PC-9 (cell line): ENCODE results near the gene ADAMTS8. TPM values are rescaled to one million over a fixed set of nuclear protein-coding genes. Genes with fewer than 3 reads are reported as not detected.

Experiments
- BruUV-seq: library from RNA; stranded (reverse); fragments of 400-500 nt; replicated peaks from 2 replicates; lab custom pipeline; 2021; lab: Mats Ljungman, UMichigan
- CTCF ChIA-PET: fragments of 300-600 bp; sonication (Branson Sonifier 250); formaldehyde crosslinking; loops from one replicate; lab custom pipeline; 2022; ENCODE audit warnings: antibody characterized with exemption; lab: Charles Lee
- POLR2A ChIA-PET: fragments of 300-600 bp; sonication (Branson Sonifier 250); formaldehyde crosslinking; loops from one replicate; lab custom pipeline; 2022; ENCODE audit warnings: antibody characterized with exemption; ENCODE audit not compliant: unreplicated experiment; lab: Charles Lee
- DNase-seq, 2 experiments: peaks; one replicate each; pipeline versions ENCODE4 v3.0.0 to v3.0.0-alpha.2; 2015 to 2022; ENCODE audit warnings: mixed read lengths in 1 of 2
- H2AFZ ChIP-seq: fragments of 200-600 bp; sonication (generic); 2 replicates; pipeline ENCODE4 v1.8.1; 2017; ENCODE audit warnings: antibody characterized with exemption
- H3F3A ChIP-seq: fragments of 200-600 bp; sonication (generic); 2 replicates; pipeline ENCODE4 v1.8.1; 2017; ENCODE audit warnings: antibody characterized with exemption, mild to moderate bottlenecking, low read depth; ENCODE audit not compliant: insufficient read depth
- H3K27ac ChIP-seq: fragments of 200-600 bp; sonication (generic); 2 replicates; pipeline ENCODE4 v1.6.1; 2016; ENCODE audit warnings: mixed run types
- H3K27me3 ChIP-seq: fragments of 200-600 bp; sonication (generic); 2 replicates; pipeline ENCODE4 v1.6.1; 2016; ENCODE audit warnings: low read depth, mixed run types; ENCODE audit not compliant: insufficient read depth
- H3K36me3 ChIP-seq: fragments of 200-600 bp; sonication (generic); 2 replicates; pipeline ENCODE4 v1.6.1; 2016; ENCODE audit warnings: low read depth, mixed run types
- H3K4me1 ChIP-seq: fragments of 200-600 bp; sonication (generic); replicated peaks from 2 replicates; pipeline ENCODE4 v1.6.1; 2016; ENCODE audit warnings: mixed run types; ENCODE audit not compliant: insufficient read depth
- H3K4me2 ChIP-seq: fragments of 200-600 bp; sonication (generic); 2 replicates; pipeline ENCODE4 v1.6.1; 2017; ENCODE audit warnings: mixed run types
- H3K4me3 ChIP-seq: fragments of 200-600 bp; sonication (generic); 2 replicates; pipeline ENCODE4 v1.6.1; 2016; ENCODE audit warnings: mixed run types
- H3K79me2 ChIP-seq: fragments of 200-600 bp; sonication (generic); 2 replicates; pipeline ENCODE4 v1.6.1; 2017; ENCODE audit warnings: low read depth, mixed run types
- H3K9me2 ChIP-seq: fragments of 200-600 bp; sonication (generic); 2 replicates; pipeline ENCODE4 v1.8.1; 2017; ENCODE audit warnings: mild to moderate bottlenecking; ENCODE audit not compliant: insufficient read depth
- H3K9me3 ChIP-seq: fragments of 200-600 bp; sonication (generic); 2 replicates; pipeline ENCODE4 v1.8.1; 2016; ENCODE audit warnings: low read depth; ENCODE audit not compliant: insufficient read depth
- H4K20me1 ChIP-seq: fragments of 200-600 bp; sonication (generic); 2 replicates; pipeline ENCODE4 v1.8.1; 2017; ENCODE audit not compliant: insufficient read depth
- EZH2 ChIP-seq: fragments of 200-600 bp; sonication (generic); IDR thresholded peaks from 2 replicates; pipeline ENCODE4 v1.8.0; 2017; ENCODE audit warnings: antibody characterized with exemption, low read depth
- intact Hi-C: fragments of 100-400 bp; cut with micrococcal nuclease; formaldehyde crosslinking; loops from one replicate; pipeline ENCODE4 v1.10.0; 2022; ENCODE audit not compliant: unreplicated experiment
- total RNA-seq: library from RNA; stranded (reverse); gene quantifications from 2 replicates; pipeline ENCODE4 v1.2.3, GENCODE V29; 2021
- TF ChIP-seq, protein P1 (sequence below): fragments of 200-600 bp; sonication (generic); conservative IDR thresholded peaks from 2 replicates; pipeline ENCODE4 v1.6.1; 2017; ENCODE audit warnings: mixed run types, antibody characterized with exemption, mild to moderate bottlenecking, moderate library complexity

ADAMTS8 gene
- total RNA-seq, 1 experiment from 2014 or later, result not detected

- no peaks in the 10 kb centered on the region for H3K79me2 ChIP-seq
- 0 out of 2 replicates have a peak, but pooled peaks cover 4% of the 10 kb centered on the region for H3K4me1 ChIP-seq
- ChIA-PET POLR2A (no interaction called here), CTCF (interaction anchor here (1.8 kb wide), 1 partner anchor 217 kb away, joined by 15 read pairs; no protein-coding TSS in a partner anchor)
- no peak overlapping the region for H2AFZ ChIP-seq
- H4K20me1 ChIP-seq, result no peaks in the 10 kb centered on the region
- H3K9me2 ChIP-seq, result no peaks in the 10 kb centered on the region
- H3F3A ChIP-seq, result no peaks in the 10 kb centered on the region; the same call in 1 of the 2 replicates
- H3K27ac ChIP-seq, result no peak overlapping the region
- no TSS peak for BruUV-seq
- H3K27me3 ChIP-seq, result peaks cover 46% of the 10 kb centered on the region
- intact Hi-C loops, result loop anchor here (5.0 to 10.0 kb wide), 3 partner anchors 38 to 508 kb away; no protein-coding TSS in a partner anchor
- TF ChIP-seq, protein P1, sequence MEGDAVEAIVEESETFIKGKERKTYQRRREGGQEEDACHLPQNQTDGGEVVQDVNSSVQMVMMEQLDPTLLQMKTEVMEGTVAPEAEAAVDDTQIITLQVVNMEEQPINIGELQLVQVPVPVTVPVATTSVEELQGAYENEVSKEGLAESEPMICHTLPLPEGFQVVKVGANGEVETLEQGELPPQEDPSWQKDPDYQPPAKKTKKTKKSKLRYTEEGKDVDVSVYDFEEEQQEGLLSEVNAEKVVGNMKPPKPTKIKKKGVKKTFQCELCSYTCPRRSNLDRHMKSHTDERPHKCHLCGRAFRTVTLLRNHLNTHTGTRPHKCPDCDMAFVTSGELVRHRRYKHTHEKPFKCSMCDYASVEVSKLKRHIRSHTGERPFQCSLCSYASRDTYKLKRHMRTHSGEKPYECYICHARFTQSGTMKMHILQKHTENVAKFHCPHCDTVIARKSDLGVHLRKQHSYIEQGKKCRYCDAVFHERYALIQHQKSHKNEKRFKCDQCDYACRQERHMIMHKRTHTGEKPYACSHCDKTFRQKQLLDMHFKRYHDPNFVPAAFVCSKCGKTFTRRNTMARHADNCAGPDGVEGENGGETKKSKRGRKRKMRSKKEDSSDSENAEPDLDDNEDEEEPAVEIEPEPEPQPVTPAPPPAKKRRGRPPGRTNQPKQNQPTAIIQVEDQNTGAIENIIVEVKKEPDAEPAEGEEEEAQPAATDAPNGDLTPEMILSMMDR, result no peak
- no peak for TF ChIP-seq EZH2
- H3K4me2 ChIP-seq, result no peak overlapping the region
- H3K36me3 ChIP-seq, result no peaks in the 10 kb centered on the region
- no peaks in the 10 kb centered on the region for H3K9me3 ChIP-seq
- no peak overlapping the region for H3K4me3 ChIP-seq
- DNase-seq, result no peak
These were observed 1.6 kb upstream of the ADAMTS8 start for GRCh38 chr11:130429983-130430382.

- no TSS peak for BruUV-seq
- Histone ChIP-seq H3K36me3 (no peaks in the 10 kb centered on the region), H3K4me1 (0 out of 2 replicates have a peak, but pooled peaks cover 2% of the 10 kb centered on the region), H4K20me1 (no peaks in the 10 kb centered on the region), H3F3A (no peaks in the 10 kb centered on the region; the same call in 1 of the 2 replicates), H3K27me3 (peaks cover 53% of the 10 kb centered on the region), H2AFZ (no peak overlapping the region), H3K4me2 (no peak overlapping the region), H3K4me3 (no peak overlapping the region), H3K9me2 (no peaks in the 10 kb centered on the region), H3K9me3 (no peaks in the 10 kb centered on the region), H3K79me2 (no peaks in the 10 kb centered on the region), H3K27ac (no peak overlapping the region)
- CTCF ChIA-PET, result interaction anchor here (0.7 kb wide), 1 partner anchor 293 kb away, joined by 4 read pairs; no protein-coding TSS in a partner anchor
- no peak for DNase-seq
- POLR2A ChIA-PET, result no interaction called here
- intact Hi-C loops, result no loop called here
- TF ChIP-seq EZH2, result no peak
- TF ChIP-seq, protein P1, result no peak
These were observed 792 bp upstream of the ADAMTS8 start for GRCh38 chr11:130429120-130429681.

DNA sequence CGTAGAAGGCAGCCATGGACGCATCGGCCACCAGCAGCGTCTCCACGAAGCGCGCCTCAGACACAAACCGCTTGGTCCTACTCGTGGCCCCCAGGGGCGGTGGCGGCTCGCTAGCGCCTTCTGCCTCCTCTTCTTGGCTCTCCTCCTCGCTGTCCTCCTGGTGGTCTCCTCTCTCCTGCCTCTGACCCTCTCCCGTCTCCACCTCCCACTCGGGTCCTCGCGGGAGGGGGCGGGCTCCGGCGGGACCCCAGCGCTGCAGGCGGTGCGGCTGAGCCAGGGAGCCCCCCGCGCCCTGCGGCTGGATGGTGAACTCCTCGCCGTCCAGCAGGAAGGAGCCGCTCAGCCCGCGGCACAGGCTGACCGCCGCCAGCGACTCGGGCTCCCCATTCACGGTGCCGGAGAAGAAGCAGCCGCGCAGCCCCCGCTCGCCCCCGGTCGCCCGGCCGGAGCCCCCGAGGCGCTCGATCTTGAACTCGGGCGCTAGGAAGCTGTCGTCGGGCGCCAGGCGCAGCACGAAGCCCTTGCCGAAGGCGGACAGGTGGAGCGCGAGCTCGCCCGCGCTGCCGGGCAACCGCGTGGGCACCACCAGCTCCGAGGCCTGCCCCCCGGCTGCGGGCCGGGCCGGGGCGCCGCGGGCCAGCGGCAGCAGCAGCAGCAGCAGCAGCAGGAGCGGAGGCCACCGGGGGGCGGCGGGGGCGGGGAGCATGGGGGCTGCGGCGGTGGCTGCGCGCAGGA, 661 bp downstream of the ADAMTS8 start:
- no peak overlapping the region for H3K4me3 ChIP-seq
- H3K4me1 ChIP-seq, result no peaks in the 10 kb centered on the region
- no peaks in the 10 kb centered on the region for H3K79me2 ChIP-seq
- no peaks in the 10 kb centered on the region for H3K9me2 ChIP-seq
- ChIA-PET POLR2A (no interaction called here), CTCF (no interaction called here)
- no peak overlapping the region for H3K4me2 ChIP-seq
- no peaks in the 10 kb centered on the region for H3K9me3 ChIP-seq
- H3F3A ChIP-seq, result no peaks in the 10 kb centered on the region; the same call in 1 of the 2 replicates
- no peaks in the 10 kb centered on the region for H3K36me3 ChIP-seq
- TF ChIP-seq EZH2, result no peak
- TF ChIP-seq, protein P1, result no peak
- no TSS peak for BruUV-seq
- no peaks in the 10 kb centered on the region for H4K20me1 ChIP-seq
- peaks cover 68% of the 10 kb centered on the region for H3K27me3 ChIP-seq
- intact Hi-C loops, result no loop called here
- no peak overlapping the region for H2AFZ ChIP-seq
- H3K27ac ChIP-seq, result no peak overlapping the region
- DNase-seq, result no peak
